ENCODE measurements around the gene PHGDH.
"Not testable (repeated sequence)": the region's sequence is repeated elsewhere in the genome, so short reads cannot be mapped to it uniquely, and the experiment has no call there.

The PHGDH gene

DNA sequence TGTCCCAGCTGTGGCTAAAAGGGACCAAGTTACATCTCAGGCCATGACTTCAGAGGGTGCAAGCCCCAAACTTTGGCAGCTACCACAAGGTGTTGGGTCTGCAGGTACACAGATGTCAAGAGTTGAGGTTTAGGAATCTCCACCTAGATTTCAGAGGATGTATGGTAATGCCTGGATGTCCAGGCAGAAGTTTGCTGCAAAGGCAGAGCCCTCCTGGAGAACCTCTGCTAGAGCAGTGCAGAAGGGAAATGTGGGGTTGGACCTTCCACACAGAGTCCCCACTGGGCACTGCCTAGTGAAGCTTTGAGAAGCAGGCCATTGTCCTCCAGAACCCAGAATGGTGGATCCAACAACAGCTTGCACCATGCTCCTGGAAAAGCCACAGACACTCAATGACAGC, 10.1 kb upstream of the PHGDH start:
- no peak for DNase-seq

DNA sequence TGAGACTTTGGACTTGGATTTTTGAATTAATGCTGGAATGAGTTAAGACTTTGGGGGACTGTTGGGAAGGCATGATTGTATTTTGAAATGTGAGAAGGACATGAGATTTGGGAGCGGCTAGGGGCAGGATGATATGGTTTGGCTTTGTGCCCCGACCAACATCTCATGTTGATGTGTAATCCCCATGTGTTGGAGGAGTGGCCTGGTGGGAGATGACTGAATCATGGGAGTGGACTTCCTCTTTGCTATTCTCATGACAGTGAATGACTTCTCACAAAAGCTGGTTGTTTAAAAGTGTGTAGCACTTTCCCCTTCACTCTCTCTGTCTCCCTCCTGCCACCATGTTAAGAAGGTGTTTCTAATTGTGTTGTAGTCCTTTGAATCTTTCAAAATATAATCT, 9.3 kb upstream of the PHGDH start:
- no peak for DNase-seq

DNA sequence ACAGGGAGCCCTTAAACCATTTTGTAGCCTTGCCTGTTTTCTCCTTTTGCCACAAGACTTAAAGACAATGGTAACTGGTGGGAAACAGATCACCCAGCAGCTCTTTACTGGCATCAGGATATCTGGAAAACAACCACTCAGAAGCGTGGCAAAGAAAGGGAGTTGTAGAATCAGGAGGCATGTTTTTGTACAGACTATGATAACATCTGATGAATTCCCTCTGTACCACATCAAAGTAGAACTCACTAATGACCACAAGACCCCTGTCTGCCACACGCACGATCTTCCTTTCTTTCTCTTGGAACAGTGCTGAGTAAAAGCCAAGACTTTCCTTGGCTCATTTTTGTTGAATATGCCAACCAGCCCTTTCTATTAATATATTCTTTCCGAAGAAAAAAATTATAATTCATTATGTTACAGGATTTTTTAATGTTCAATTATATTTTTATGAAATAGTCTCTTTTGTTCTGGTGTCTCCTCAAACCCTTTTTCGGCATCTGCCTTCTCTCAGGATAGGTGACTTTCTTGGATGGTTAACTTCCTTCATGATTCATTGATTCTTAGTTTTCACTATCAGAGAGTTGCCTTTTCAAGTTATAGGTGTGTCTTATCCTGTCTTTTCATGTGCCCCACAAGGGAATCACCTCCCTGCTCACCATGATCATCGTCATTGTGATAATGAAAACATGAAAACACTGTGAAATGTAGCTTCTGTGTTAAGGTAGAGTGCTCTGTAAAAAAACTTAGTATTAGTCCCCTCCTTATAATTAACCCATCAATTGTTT, 7.9 kb upstream of the PHGDH start:
- no peak for DNase-seq

DNA sequence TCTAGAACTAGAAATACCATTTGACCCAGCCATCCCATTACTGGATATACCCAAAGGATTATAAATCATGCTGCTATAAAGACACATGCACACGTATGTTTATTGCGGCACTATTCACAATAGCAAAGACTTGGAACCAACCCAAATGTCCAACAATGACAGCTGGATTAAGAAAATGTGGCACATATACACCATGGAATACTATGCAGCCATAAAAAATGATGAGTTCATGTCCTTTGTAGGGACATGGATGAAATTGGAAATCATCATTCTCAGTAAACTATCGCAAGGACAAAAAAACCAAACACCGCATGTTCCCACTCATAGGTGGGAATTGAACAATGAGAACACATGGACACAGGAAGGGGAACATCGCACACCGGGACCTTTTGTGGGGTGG, 5.1 kb upstream of the PHGDH start:
- not testable (repeated sequence) for DNase-seq

DNA sequence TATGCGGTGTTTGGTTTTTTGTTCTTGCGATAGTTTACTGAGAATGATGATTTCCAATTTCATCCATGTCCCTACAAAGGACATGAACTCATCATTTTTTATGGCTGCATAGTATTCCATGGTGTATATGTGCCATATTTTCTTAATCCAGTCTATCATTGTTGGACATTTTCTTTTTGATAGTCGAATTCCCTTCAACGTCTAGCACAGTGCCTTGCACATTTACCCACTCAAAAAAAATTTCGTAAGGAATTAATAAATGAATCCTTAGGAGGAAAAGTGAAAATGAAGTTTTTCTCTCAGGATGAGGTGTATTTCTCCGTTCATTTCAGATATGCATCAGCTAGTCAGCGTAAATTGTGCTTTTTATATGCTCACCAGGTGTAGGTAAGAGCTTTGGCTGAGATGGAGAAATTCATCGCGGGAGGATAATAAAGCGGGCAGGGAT, 354 bp upstream of the PHGDH start:
- DNase-seq, result not testable (repeated sequence)

DNA sequence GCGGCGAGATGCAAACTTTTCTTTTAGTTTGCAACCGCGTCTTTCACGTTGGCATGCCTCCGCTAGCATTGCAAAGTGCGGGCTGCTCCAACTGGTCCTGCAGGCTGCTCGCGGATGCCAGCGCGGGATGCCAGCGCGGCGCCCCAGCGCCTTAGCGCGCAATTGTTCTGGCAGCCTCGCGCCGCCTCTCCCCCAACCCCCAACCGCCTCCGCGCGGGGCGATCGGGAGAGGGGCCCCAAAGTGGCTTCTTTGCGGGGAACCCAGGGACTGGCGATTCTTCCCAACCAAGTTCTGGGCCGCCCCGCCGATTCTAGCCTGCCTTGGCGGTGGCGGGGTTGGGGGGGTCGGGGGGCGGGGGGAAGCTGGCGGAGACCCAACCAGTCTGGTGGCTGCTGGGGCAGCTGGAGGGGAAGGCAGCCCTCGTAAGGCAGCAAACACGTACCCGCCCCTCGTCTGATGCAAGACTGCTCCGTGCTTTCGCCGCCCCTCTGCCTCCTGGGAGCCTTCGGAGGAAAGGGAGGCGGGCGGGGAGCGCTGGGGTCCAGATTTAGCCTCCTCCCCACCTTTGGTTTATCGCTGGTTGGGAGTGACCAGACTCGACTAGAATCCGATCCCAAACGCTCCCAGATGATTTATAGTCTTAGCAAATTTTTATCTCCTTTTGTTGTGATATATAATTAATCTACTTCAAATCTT, 756 bp downstream of the PHGDH start:
- peak; percentile 66 for DNase-seq

DNA sequence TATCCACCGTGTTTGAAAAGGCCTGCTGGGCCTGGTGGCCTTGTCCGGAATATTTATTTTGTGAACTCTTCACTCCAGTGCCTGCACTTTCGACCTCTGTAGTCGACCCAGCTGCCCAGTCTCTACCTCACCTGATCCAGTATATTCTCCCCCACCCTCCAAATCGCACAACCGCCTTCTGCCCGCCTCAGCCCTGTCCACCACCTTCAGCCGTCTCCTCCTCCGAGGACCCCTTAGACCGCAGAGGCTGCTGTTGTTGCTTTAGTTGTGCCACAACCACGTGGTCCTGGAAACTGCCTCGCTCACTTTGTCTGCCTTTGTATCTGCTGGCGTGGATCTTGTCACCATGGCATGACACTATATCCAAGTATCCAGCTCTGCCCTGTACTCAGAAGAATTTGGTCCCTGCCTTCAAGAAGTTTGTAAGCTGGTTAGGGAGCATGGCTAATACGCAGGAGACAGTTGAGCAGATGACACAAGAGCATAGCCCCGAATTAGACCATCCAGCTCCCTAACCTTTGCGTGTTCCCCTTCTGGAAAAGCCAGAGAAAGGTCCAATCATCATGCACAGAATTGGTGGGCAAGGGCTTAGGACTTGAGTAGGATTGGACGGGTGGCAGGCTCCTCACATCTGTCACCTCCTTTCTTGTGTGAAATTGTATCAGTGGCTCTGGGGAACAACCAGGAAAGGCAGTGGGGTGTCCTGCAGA, 1.5 kb downstream of the PHGDH start:
- DNase-seq, result peak; percentile 59

DNA sequence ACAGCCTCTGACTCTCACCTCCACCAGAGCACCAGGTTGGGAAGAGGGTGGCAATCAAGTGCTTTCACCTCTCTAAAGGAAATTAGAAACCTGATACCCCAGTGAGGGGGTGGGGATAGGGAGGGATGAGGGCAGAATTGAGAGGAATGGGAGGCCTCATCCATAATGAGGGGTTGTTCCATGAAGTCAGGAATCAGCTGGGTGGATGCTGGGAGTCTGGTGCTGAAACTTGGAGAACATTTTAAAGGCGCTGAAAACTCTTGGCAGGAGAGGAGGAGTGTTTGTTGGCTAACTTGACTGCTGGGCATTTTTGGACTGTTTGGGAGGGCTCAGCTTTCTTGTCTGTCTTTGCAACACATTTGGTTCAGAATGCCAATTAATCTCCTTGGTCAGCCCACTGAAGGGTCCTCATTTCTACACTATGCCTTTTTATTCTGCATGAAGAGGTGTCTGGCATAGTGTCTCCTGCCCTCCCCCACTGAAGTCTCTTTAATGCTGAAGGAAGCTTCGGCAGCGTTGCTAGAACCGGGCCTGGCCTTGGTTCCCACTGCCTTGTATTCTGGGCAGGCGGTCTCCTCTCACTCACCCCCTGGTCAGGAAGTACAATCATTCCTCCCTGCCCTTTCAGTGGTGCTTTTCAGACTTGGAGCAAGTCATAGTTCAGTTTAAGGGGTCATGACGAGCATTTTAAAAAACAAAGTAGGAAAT, 2.2 kb downstream of the PHGDH start:
- peak; percentile 81 for DNase-seq

DNA sequence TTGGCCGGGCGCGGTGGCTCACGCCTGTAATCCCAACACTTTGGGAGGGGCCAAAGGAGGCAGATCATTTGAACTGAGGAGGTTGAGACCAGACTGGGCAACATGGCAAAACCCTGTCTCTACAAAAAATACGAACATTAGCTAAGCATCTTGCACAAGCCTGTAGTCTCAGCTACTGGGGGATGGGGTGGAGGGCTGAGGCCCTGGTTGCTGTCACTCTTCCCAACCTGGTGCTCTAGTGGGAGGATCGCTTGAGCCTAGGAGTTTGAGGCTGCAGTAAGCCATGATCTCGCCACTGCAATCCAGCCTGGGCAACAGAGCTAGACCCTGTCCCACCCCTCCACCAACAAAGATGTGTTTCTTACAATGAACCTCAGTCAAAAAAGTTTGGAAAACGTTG, 2.8 kb downstream of the PHGDH start:
- peak; percentile 34 for DNase-seq

DNA sequence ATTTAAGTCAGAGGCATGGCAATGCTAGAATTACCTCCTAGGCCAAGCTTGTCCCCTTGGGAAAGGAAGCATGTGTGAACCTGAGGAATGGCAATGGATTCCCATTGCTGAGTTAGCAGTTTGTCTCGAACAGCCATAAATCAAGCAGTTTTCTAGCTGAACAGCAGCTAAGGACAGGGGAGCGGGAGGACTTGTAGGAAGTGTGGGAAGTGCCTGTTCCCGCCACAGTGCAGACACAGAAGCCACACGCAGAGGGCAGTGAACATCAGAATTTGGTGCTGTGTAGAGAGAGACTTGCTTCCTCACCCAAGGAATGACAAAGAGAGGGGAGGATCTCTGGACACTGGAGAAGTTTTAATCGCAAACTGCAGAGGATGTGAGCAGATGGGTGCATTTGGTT, 3.8 kb downstream of the PHGDH start:
- peak; percentile 54 for DNase-seq

DNA sequence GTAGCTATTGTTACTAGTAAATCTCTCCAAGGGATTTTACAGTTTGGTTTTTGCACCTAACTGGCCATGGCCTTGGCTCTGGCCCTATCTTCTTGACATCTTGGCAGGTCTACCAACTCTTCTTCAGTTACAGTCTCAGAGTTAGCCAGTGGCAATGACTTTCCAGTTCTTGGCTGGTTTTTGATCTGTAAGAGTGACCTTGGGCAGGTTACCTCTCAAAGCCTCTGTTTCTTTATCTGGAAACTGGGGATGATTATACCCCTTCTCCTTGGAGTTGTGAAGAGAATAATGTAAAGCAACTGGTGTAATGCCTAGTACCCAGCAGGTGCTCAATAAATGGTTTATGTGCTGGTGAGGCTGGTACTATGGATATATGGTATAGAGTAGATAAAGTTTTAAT, 6.7 kb downstream of the PHGDH start:
- no peak for DNase-seq

DNA sequence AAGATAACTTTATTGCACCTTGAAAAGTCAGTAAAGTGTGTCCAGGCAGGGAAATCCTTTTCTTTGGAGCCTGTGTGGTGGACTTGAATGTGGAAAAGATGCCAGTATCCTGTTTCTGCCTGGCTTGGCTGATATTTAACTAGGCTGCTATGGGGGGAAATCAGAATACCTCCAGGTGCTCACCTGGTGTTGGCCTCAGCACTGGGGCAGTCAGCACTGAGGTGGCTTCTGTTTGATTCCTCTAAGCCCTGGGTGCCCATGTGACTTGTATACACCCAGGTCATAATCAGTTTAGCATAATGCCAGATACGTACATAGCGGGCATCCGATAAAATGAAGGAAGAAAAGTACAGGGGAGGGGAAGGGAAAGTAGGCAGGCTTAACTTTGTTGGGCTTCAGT, 7.2 kb downstream of the PHGDH start:
- DNase-seq, result no peak

DNA sequence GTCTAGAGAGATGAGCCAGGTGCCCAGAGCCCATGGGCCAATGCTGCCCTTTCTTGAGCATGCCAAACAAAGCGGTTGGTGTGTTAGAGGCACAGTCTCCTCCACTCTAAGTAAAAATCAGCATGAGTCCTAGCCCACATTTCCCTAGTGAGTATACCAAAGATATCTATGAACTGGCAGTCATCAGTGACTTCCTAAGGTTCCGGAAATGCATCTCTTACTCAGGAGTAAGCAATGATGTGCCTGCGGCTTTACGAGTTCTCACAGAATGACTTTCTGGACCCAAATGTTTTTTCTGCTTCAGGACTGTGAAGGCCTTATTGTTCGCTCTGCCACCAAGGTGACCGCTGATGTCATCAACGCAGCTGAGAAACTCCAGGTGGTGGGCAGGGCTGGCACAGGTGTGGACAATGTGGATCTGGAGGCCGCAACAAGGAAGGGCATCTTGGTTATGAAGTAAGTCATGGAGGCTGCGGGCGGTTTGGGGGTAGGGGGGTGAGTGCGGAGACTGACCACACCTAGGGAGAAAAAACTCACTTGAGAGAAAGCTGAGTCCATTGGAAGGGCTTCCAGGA, 9.2 kb downstream of the PHGDH start:
- no peak for DNase-seq

DNA sequence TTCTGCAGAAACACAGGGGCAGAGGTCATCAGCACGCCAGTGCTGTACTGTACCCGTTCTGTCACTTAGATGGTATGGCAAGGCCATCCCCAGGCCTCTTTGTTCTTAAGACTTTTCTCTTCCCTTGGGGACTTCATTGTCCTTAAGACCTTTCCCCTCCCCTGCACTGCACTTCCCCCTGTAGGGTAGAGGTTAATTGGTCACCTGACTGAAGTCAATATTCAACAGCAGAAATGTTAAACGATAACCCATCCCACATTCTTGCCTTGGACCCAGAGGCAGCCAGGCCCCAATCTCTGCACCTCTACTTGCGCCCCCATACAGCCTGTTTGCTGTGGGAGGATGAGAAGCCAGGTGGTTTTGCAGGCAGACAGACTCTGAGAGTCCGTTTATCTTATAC, 10.2 kb downstream of the PHGDH start:
- no peak for DNase-seq

DNA sequence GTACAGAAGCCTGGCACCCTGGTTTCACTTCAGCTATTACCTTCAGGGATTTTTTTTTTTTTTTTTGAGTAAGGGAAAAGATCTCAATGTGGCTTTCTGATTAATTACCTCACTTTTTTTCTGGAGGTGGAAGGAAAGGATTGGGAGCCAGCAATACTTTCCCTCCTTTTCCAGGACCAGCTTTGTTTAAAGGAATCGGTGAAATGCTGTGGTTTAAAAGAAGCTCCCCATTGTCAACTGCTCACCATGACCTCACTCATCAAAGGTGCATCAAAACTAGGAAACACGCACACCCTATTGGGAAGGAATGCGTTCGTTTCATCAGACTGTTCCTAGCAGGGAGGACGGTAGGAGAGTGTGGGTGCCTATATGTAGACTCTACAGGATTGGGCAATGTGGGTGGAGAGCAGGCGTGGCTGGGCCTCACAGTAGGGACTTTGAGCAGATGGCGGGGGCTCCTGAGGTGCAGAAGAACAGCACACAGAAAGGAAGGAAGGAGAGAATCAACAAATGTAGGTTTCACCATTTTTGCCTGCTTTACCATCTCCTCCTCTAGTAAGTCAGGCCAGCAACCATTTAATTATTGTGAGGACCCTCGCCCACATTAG, 13.0 kb downstream of the PHGDH start:
- DNase-seq, result no peak

DNA sequence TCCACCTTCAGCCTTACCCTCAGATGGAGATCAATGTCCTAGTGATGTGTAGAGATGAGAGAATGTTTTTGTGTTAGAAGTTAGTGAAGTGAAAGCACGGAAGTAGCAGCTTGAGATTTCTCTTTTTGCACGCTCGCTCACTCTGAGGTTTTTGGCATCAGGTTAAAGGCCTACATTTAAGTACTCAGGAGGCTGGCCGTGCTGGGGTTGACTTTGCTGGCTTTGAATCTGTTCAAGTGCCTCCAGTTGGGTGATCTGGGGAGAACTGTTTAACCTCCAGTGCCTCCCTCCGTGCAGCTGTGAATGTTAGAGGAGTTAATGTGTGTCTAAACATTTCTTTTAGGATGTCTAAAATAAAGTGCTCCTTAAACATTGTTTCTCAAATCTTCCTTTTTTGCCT, 13.9 kb downstream of the PHGDH start:
- DNase-seq, result no peak

DNA sequence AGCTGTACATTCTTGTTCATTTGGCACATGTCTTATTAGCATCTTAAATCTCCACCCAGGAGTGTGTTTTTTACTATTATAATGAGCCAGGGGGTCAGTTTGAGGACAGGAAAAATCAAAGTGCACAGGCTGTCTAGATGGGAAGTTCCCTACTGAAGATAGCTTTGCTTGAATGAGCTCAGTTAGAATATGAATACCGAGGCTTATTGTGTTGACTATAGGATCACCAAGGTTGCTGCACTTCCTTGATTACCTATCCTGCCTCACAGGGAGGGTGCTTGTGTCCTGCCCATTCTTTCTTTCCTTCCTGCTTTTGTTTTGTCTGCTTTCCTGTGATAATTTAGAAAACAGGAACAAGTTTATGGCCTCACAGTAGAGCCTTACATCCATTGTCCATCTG, 16.3 kb downstream of the PHGDH start:
- no peak for DNase-seq

DNA sequence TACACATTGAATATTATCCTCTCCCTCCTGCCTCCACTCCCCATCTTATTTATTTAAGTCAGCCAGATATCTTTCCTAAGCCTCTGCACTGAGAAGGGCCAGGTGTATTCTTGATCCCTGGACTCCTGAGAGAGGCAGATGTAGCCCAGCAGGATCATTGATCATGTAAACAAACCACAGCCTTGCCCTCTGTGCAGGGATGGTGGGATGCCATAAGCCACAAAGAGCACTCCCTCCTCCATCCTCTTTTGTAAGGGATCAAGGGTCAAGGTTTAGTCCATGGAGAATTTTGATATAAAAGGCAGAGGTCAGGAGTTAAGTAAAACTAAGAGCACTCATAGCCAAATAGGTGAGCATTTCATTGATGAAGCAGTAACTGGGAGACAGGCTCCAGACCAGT, 17.3 kb downstream of the PHGDH start:
- no peak for DNase-seq

DNA sequence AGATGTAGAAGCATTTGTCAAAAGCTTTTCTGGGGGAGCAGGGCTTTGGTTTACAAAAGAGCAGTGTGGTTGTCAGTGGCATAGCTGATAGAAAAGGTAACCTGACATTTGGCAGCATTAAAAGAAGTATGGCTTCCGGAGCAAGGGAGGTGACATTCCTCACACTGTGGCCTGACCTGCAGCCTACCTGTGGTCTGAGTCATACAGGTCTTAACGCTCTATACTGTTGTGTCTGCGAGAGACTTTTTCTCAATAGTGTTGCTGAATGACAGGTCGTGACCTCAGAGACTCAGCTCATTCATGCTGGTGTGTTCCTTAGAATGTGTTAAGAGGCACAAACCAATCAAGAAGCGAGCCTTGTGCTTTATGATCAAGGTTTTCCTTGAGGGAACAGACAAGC, 19.3 kb downstream of the PHGDH start:
- no peak for DNase-seq

DNA sequence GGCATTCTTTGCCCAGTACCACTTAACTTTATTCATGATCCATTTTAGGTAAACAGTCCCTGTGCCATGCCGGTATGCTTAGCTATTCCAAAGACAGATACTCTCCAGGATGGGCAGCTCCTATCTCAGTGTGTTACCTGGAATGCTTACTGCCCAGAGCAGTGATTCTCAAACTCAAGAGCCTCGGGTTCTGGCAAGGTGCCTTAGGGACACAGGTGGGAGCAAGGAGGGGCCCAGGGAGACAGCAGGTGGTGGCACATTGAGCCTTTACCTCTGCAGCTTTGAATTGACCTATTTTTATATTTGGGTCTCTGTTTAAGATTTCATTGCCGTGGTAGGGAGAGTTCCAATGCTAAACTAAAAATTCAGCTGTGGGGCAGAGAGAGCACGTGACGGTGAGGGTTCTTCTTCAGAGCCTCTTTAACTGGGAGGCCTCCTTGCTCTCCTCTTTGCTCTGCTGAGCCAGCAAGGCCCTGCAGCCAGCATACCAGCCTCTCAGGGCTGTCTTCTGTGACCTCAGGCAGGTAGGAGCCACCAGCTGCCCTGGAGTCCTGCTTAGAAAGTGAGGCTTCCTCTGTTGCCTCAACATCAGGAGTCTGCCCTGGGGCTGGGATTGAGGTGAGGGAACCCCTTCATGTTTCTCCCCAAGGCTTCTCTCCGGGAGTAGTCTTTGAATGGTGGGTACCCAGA, 20.2 kb downstream of the PHGDH start:
- DNase-seq, result no peak

DNA sequence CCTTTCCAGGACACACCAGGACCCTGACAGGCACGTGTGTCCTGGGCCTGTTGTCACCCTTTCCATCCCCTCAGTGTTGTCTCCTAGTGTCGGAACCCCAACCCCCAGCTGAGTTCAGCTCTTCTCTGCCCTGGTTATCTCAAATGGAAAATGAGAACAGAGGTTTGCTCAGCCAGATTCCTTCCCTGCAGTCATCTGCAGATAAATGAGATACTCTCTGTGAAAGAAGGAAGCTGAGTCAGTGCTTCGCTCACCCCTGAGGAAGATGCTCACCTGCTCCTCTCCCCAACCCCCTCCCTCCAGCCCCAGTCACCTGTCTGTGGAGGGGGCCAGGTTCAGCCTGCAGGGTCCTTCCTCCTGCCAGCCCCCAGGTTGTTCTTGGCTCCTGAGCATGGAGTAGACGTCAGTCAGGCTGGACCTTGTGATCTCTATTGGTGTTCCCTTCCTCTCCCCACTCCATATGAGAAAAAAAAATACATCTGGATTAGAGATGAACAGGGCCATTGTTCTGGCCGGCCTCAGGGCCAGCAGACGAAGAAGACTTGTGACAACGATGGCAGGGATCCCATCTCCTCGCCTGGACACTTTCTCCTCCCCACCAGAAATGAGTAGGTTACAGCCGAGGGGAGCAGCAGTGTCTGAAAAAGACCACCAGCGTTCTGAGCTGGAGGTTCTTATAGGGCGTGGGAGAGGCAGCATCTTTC, 20.9 kb downstream of the PHGDH start:
- peak; percentile 77 for DNase-seq

Measured in midbrain (tissue), 1 donor.